CD4-positive, alpha-beta T cell (primary cell): ENCODE results near the gene DSCAML1. TPM values are rescaled to one million over a fixed set of nuclear protein-coding genes. Genes with fewer than 3 reads are reported as not detected.

ENCODE experiments used
- ATAC-seq: fragments of 200-7000 bp; cut with Tn5 transposase; one replicate; pipeline ENCODE4 v1.10.0; 2022; ENCODE audit warnings: mild to moderate bottlenecking; ENCODE audit not compliant: poor library complexity
- CTCF ChIA-PET: fragments of 350-600 bp; sonication (Branson Sonifier 250); formaldehyde crosslinking; loops from one replicate; lab custom pipeline; 2021; ENCODE audit warnings: antibody characterized with exemption, inconsistent platforms; lab: Charles Lee
- POLR2A ChIA-PET: fragments of 350-600 bp; sonication (Branson Sonifier 250); formaldehyde crosslinking; loops from one replicate; lab custom pipeline; 2021; ENCODE audit warnings: antibody characterized with exemption, inconsistent platforms; lab: Charles Lee
- DNase-seq, 14 experiments: peaks; one replicate each; pipeline ENCODE4 v3.0.0-alpha.2; 2013 to 2020; ENCODE audit warnings: mixed read lengths in 2 of 14
- H3K27ac ChIP-seq, 2 donors: one replicate each; pipeline versions ENCODE4 v1.5.1 to v1.7.0; 2013; ENCODE audit warnings: low read length in 2 of 2, low read depth in 1 of 2, mild to moderate bottlenecking in 1 of 2
- H3K27me3 ChIP-seq, 2 experiments: 1 replicate in 1 of 2; 2 replicates in 1 of 2; pipeline versions ENCODE4 v1.6.1 to v1.7.0; 2013; ENCODE audit warnings: low read length in 2 of 2, control low read depth in 1 of 2, mild to moderate bottlenecking in 1 of 2, moderate library complexity in 1 of 2; ENCODE audit not compliant: insufficient read depth in 2 of 2, control insufficient read depth in 1 of 2
- H3K36me3 ChIP-seq: one replicate; pipeline ENCODE4 v1.6.1; 2013; ENCODE audit warnings: low read length, control low read depth; ENCODE audit not compliant: insufficient read depth
- H3K4me1 ChIP-seq: one replicate; pipeline ENCODE4 v1.6.1; 2013; ENCODE audit warnings: low read length, control low read depth; ENCODE audit not compliant: insufficient read depth
- H3K4me3 ChIP-seq: one replicate; pipeline ENCODE4 v1.5.1; 2013; ENCODE audit warnings: mild to moderate bottlenecking, low read length, moderate library complexity
- H3K9me3 ChIP-seq, 2 experiments: 1 replicate in 1 of 2; 2 replicates in 1 of 2; pipeline versions ENCODE4 v1.6.1 to v1.7.0; 2013; ENCODE audit warnings: low read length in 2 of 2, mild to moderate bottlenecking in 2 of 2, control low read depth in 1 of 2, moderate library complexity in 1 of 2; ENCODE audit not compliant: control insufficient read depth in 1 of 2, insufficient read depth in 1 of 2
- H3K27ac Mint-ChIP-seq: one replicate; pipeline ENCODE4 v1.8.0; 2020; ENCODE audit warnings: mixed read lengths
- H3K27me3 Mint-ChIP-seq: one replicate; pipeline ENCODE4 v1.8.0; 2021; ENCODE audit warnings: mixed read lengths
- H3K36me3 Mint-ChIP-seq: one replicate; pipeline ENCODE4 v1.8.0; 2021; ENCODE audit warnings: low read depth, mixed read lengths
- H3K4me1 Mint-ChIP-seq: one replicate; pipeline ENCODE4 v1.8.0; 2021; ENCODE audit warnings: low read depth, mixed read lengths
- H3K4me3 Mint-ChIP-seq: one replicate; pipeline ENCODE4 v1.8.0; 2020; ENCODE audit warnings: mild to moderate bottlenecking, mixed read lengths
- H3K9me3 Mint-ChIP-seq: one replicate; pipeline ENCODE4 v1.8.0; 2020; ENCODE audit warnings: mixed read lengths
- intact Hi-C, 2 experiments: fragments of 100-400 bp; cut with DNase I in 1 of 2; cut with micrococcal nuclease in 1 of 2; formaldehyde crosslinking; loops; one replicate each; pipeline versions ENCODE4 v1.15.1 to v1.9.0; 2023 to 2025; cut with DNase I, micrococcal nuclease
- total RNA-seq, 174 experiments: library from RNA in 2 of 174; stranded (reverse) in 2 of 174; gene quantifications; one replicate each; pipeline ENCODE4 v1.2.3 and lab custom pipeline; 2021 to 2026
- TF ChIP-seq, protein P1 (sequence below): fragments of 200-600 bp; IDR thresholded peaks from one replicate; pipeline ENCODE4 v1.8.0; 2022; ENCODE audit warnings: antibody characterized with exemption, mild to moderate bottlenecking

Gene DSCAML1
- total RNA-seq, 2 experiments from 2014 or later: 0.22 to 0.61 TPM

DNA sequence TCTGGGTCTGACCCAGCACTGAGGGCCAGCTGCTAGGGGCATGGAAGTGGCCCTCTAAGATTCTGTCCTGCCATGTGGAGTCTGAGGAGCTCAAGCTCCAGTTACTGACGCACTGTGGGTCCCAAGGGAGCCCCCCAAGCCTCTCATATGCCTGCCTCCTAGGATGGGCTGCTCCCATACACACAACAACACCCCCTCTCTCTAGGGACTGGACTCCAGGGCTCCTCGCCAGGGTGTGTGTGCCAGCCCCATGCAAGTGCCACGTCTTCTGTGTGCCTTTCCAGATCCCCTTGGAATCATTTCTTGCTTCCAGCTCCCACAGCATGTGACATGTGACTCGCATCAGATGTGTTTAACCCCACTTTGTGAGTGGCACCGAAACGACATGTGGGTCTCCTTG lies 234.9 kb downstream of the DSCAML1 start:
- POLR2A ChIA-PET: no interaction called here

DNA sequence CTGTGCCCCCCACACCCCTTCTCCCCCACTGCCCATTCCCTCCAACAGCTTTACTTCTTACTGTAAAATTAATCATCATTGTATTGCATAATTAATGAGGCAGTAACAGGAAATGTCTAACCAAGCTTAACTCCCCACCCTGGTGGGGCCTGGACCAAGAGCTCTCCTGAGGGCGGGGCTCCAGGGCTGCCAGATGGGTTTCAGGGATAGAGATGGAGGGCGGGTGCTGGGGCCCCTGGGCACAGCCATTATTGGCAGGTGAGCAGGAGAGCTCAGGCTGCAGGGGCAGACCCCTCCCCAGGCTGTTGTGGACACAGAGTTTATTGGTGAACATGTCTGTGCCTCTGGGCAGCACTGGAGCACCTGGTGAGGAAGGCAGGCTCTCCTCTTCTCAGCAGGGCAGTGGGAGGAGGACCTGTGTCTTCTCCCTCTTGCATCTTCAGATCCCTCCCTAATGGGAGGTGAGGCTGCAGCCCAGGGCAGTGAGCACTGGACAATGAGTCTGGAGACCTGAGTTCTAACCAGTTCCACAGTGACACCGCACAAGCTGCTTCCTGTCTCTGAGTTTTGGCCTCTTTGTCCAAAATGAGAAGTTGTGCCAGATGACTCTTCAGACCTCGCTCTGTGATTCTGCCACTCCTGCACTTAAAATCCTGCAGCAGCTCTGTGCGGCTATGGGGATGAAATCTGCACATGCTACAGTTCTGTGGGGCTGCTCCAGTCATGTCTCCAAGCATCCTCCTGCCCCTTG lies 236.1 kb downstream of the DSCAML1 start:
- CTCF ChIA-PET: no interaction called here
- DNase-seq: no peak
- H3K9me3 Mint-ChIP-seq: no peaks in the 10 kb centered on the region

More for the DNA sequence above, 234.9 kb downstream of the DSCAML1 start:
- no peaks in the 10 kb centered on the region for H3K9me3 Mint-ChIP-seq
- H3K4me1 Mint-ChIP-seq: no peaks in the 10 kb centered on the region
- no peak overlapping the region for H3K4me3 Mint-ChIP-seq
- no peak overlapping the region for H3K27ac Mint-ChIP-seq
- CTCF ChIA-PET: no interaction called here
- ATAC-seq (no peak), DNase-seq (no peak)
- H3K36me3 Mint-ChIP-seq: no peaks in the 10 kb centered on the region
- intact Hi-C loops: no loop called here
- no peak overlapping the region for H3K4me3 ChIP-seq
- TF ChIP-seq, protein P1, sequence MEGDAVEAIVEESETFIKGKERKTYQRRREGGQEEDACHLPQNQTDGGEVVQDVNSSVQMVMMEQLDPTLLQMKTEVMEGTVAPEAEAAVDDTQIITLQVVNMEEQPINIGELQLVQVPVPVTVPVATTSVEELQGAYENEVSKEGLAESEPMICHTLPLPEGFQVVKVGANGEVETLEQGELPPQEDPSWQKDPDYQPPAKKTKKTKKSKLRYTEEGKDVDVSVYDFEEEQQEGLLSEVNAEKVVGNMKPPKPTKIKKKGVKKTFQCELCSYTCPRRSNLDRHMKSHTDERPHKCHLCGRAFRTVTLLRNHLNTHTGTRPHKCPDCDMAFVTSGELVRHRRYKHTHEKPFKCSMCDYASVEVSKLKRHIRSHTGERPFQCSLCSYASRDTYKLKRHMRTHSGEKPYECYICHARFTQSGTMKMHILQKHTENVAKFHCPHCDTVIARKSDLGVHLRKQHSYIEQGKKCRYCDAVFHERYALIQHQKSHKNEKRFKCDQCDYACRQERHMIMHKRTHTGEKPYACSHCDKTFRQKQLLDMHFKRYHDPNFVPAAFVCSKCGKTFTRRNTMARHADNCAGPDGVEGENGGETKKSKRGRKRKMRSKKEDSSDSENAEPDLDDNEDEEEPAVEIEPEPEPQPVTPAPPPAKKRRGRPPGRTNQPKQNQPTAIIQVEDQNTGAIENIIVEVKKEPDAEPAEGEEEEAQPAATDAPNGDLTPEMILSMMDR: no peak
- H3K27me3 ChIP-seq: peaks cover 0 to 7% of the 10 kb centered on the region in 2 experiments
- H3K4me1 ChIP-seq: no peaks in the 10 kb centered on the region
- H3K9me3 ChIP-seq: no peaks in the 10 kb centered on the region
- H3K27me3 Mint-ChIP-seq: peaks cover 7% of the 10 kb centered on the region
- H3K27ac ChIP-seq: no peak overlapping the region
- H3K36me3 ChIP-seq: no peaks in the 10 kb centered on the region

DNA sequence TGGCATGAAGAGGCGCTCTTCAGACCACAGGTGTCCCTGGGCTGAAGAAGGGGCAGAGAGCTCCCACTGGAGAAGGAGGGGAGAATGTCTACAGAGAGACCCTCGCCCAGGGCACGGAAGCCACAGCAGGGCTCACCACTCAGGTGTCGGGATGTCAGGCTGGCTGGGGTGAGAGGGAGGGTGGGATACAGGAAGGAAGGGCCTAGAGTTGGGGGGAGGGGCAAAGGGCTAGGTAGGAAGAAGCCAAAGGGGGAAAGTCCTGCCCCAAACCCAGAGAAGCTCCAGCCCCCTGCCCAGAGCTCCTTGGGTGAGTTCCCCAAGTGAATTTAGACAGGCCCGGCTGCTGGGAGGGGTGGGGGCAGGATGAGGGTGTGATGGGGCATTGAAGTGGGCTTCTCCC lies 237.3 kb downstream of the DSCAML1 start:
- no peaks in the 10 kb centered on the region for H3K27me3 Mint-ChIP-seq
- no peak for DNase-seq
- no peak overlapping the region for H3K4me3 Mint-ChIP-seq
- Histone ChIP-seq H3K4me3 (no peak overlapping the region), H3K36me3 (no peaks in the 10 kb centered on the region), H3K9me3 (no peaks in the 10 kb centered on the region), H3K27me3 (peaks cover 0 to 9% of the 10 kb centered on the region in 2 experiments), H3K4me1 (no peaks in the 10 kb centered on the region), H3K27ac (no peak overlapping the region)
- no peaks in the 10 kb centered on the region for H3K36me3 Mint-ChIP-seq
- ChIA-PET POLR2A (no interaction called here), CTCF (no interaction called here)
- H3K9me3 Mint-ChIP-seq: no peaks in the 10 kb centered on the region
- intact Hi-C loops: no loop called here
- H3K27ac Mint-ChIP-seq: no peak overlapping the region
- TF ChIP-seq, protein P1: no peak
- no peak for ATAC-seq
- no peaks in the 10 kb centered on the region for H3K4me1 Mint-ChIP-seq

More for the DNA sequence above, 236.1 kb downstream of the DSCAML1 start:
- no peak overlapping the region for H3K4me3 Mint-ChIP-seq
- Histone ChIP-seq H3K36me3 (no peaks in the 10 kb centered on the region), H3K4me1 (no peaks in the 10 kb centered on the region), H3K27ac (no peak overlapping the region), H3K4me3 (no peak overlapping the region), H3K27me3 (peaks cover 0 to 9% of the 10 kb centered on the region in 2 experiments), H3K9me3 (no peaks in the 10 kb centered on the region)
- no peak overlapping the region for H3K27ac Mint-ChIP-seq
- ATAC-seq: no peak
- intact Hi-C loops: no loop called here
- peaks cover 7% of the 10 kb centered on the region for H3K27me3 Mint-ChIP-seq
- H3K36me3 Mint-ChIP-seq: no peaks in the 10 kb centered on the region
- no peaks in the 10 kb centered on the region for H3K4me1 Mint-ChIP-seq
- TF ChIP-seq, protein P1: no peak
- POLR2A ChIA-PET: no interaction called here
